Activated naive CD4-positive, alpha-beta T cell treated with anti-CD3 and anti-CD28 coated beads, Interleukin-2, amount 10 ng/mL, durations not matched to agents 7 days and 5 days (primary cell): ENCODE data around the gene ERVK3-1.

ENCODE experiments used
- CTCF ChIA-PET: fragments of 350-600 bp; sonication (Branson Sonifier 250); formaldehyde crosslinking; loops from one replicate; lab custom pipeline; 2021; ENCODE audit warnings: antibody characterized with exemption; lab: Charles Lee
- DNase-seq: peaks from one replicate; pipeline ENCODE4 v3.0.0-alpha.2; 2020
- H3K27ac Mint-ChIP-seq: one replicate; pipeline ENCODE4 v1.8.0; 2021; ENCODE audit warnings: mild to moderate bottlenecking, moderate library complexity, mixed read lengths
- H3K27me3 Mint-ChIP-seq: one replicate; pipeline ENCODE4 v1.8.0; 2021; ENCODE audit warnings: mild to moderate bottlenecking, mixed read lengths
- H3K36me3 Mint-ChIP-seq: one replicate; pipeline ENCODE4 v1.8.0; 2021; ENCODE audit warnings: mixed read lengths
- H3K4me1 Mint-ChIP-seq: one replicate; pipeline ENCODE4 v1.8.0; 2021; ENCODE audit warnings: mixed read lengths
- H3K4me3 Mint-ChIP-seq: one replicate; pipeline ENCODE4 v1.8.0; 2021; ENCODE audit warnings: mild to moderate bottlenecking, moderate library complexity, mixed read lengths
- H3K9me3 Mint-ChIP-seq: one replicate; pipeline ENCODE4 v1.8.0; 2021; ENCODE audit warnings: mixed read lengths

The ERVK3-1 gene

DNA sequence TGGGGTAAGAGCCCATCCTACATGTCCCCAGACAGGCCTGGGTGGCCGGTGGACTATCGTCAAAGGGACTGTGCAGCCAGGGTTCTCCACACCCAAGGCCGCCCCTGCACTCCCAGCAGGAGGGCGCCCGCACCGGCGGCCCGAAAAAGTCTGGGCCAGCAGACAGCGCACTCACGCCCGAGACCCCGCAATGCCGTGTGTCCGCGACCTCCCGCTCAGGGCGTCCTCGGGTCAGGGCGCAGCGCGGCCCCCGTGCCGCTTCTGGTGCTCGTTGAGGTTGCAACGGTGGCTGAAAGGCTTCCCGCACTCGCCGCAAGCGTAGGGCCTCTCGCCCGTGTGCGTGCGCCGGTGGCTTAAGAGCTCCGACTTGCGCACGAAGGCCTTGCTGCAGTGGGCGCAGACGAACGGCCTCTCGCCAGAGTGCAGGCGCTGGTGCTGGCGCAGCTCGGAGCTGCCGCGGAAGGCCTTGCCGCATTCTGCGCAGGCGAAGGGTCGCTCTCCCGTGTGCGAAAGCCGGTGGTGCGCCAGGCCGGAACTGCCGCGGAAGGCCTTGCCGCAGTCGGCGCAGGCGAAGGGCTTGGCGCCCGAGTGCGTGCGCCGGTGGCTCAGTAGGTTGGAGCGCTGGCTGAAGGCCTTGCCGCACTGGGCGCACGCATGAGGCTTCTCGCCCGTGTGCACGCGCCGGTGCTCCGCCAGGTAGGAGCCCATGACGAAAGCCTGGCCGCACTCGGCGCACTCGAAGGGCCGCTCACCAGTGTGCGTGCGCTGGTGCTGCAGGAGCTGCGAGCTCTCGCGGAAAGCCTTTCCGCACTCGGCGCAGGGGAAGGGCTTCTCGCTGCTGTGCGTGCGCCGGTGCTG, 51.0 kb downstream of the ERVK3-1 start:
- peak; percentile 61 for DNase-seq
- CTCF ChIA-PET: interaction anchor here (1.5 kb wide), 1 partner anchor 164 kb away, joined by 5 read pairs; the partner anchor contains the start of gene ZBTB45

DNA sequence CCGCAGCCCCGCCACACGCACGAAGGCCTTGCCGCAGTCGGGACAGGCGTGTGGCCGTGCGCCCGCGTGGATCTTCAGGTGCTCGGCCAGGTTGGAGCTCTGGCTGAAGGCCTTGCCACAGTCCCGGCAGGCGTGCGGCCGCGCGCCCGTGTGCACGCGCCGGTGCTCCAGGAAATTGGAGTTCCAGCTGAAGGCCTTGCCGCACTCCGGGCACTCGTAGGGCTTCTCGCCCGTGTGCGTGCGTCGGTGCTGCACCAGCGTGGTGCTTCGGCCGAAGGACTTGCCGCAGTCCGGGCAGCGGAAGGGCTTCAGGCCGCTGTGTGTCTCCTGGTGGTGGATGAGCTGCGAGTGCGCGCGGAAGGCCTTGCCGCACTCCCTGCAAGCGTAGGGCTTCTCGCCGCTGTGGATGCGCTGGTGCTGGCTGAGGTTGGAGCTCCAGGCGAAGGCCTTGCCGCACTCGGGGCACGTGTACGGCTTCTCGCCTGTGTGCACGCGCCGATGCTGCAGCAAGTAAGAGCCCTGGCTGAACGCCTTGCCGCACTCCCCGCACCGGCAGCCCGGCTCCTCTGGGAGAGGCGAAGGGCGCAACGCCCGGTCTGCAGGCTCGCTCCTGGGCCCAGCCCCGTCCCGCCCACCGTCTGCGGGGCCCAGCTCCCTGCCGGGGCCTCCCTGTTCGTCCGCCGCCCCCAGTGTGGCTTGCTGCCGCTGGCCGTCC, 51.7 kb downstream of the ERVK3-1 start:
- H3K27ac Mint-ChIP-seq: peak overlapping the region; percentile 52
- H3K36me3 Mint-ChIP-seq: peaks cover 3% of the 10 kb centered on the region
- H3K27me3 Mint-ChIP-seq: peaks cover 39% of the 10 kb centered on the region
- H3K4me3 Mint-ChIP-seq: peak overlapping the region; percentile 35
- peaks cover 33% of the 10 kb centered on the region for H3K4me1 Mint-ChIP-seq
- CTCF ChIA-PET: interaction anchor here (1.5 kb wide), 1 partner anchor 163 kb away, joined by 5 read pairs; the partner anchor contains the start of gene ZBTB45
- no peak for DNase-seq
- peaks cover 4% of the 10 kb centered on the region for H3K9me3 Mint-ChIP-seq

More for the DNA sequence above, 51.0 kb downstream of the ERVK3-1 start:
- peaks cover 4% of the 10 kb centered on the region for H3K9me3 Mint-ChIP-seq
- H3K27me3 Mint-ChIP-seq: peaks cover 36% of the 10 kb centered on the region
- peaks cover 5% of the 10 kb centered on the region for H3K36me3 Mint-ChIP-seq
- peak overlapping the region; percentile 35 for H3K4me3 Mint-ChIP-seq
- H3K27ac Mint-ChIP-seq: peak overlapping the region; percentile 33
- peaks cover 27% of the 10 kb centered on the region for H3K4me1 Mint-ChIP-seq

DNA sequence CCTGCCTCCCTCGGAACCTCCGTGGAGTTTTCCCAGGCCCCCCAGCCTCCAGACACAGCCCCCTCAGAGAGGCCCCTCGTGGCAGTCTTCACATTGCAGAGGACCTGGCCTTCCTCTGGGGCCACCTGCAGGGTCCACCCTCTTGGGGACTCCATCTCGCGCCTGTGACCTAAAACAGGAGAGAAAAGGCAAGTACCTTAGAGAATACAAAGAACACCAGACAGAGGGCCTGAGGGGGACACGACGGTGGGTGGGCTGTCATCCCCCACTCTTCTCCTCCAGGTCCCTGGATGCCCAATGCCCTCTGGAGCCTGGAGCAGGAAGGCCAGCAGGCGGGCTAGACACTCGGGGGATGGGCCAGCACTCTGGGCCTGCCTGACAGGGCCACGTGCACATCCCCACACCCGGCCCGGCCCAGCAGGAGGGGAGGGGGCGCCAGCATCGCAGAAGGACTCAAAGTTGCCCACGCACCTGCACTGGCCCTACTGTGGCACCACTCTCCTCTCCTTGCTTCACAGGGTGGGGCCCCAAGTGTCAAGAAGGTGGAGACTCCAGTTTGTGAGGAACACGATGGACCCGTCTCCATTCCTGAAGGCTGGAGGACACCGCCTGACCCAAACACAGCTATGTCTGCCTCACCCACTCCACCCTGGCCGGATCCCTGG, 52.4 kb downstream of the ERVK3-1 start:
- Mint-ChIP-seq H3K9me3 (peaks cover 4% of the 10 kb centered on the region), H3K27ac (no peak overlapping the region), H3K4me1 (peaks cover 37% of the 10 kb centered on the region), H3K4me3 (no peak overlapping the region), H3K27me3 (peaks cover 41% of the 10 kb centered on the region), H3K36me3 (peaks cover 3% of the 10 kb centered on the region)
- CTCF ChIA-PET: interaction anchor here (1.5 kb wide), 1 partner anchor 162 kb away, joined by 5 read pairs; the partner anchor contains the start of gene ZBTB45
- no peak for DNase-seq

DNA sequence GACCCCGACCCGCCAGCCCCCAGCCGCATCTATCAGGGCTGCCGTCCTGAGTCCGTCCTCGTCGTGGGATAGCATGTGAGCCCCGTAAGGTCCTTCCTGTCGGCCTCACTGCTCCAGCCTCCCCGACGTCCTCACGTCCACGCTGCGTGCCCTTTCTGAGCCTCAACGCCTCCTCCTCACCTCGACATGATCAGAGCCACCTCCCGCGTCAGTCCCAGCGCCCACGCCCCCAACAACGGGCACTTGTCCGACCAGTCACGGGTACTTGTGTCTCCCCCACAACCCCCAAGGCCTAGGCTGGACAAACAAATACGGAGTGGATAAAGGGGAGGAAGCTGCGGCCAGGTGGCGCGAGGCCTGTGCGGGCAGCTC, 56.7 kb downstream of the ERVK3-1 start:
- Mint-ChIP-seq H3K4me3 (peak overlapping the region; percentile 79), H3K9me3 (no peaks in the 10 kb centered on the region), H3K27me3 (peaks cover 17% of the 10 kb centered on the region), H3K4me1 (peaks cover 28% of the 10 kb centered on the region), H3K36me3 (no peaks in the 10 kb centered on the region), H3K27ac (peak overlapping the region; percentile 86)
- CTCF ChIA-PET: interaction anchor here (0.9 to 1.4 kb wide), 2 partner anchors 11 to 133 kb away, joined by 3 to 4 read pairs; partner anchors contain the start of gene ZNF544
- DNase-seq: peak; percentile 52

DNA sequence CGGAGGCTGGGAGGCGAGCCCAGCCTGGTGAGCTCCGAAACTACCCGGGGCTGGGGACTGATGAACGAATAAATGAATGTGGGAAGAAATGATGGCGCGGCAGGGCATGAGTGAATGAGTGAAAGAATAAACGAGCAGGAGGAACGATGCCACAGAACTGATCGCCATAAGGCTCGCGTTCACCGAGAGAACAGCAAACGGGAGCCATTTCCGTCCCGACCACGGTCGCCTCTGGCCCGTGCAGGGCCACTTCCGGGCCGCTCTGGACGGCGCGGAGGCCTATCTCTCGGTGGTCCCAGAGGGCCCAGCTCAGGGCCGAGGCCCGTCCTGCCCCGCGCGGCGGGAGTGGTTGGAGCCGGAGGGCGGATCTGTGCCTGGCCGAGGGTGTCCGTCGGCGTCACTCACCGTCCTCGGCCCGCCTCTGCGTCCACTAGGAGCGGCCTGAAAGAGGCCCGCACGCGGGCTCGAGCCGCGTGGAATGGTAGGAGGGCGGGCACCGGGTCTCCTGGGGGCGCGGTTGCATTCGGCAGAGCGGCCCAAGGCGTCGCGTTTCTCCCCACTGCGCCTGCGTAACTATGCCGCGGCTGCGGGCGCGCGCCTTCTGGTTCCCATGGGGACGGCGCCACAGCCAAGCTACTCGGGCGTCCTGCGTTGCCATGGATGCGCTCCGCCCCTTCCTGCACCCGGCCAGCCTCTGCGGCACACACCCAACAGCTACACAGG, 57.3 kb downstream of the ERVK3-1 start, which contains the start of gene ZNF497:
Gene ZNF497 (minus strand): TSS at position 480 of the 723 bp plus-strand sequence. CDS start 5,116 bp downstream, outside the sequence.
- no peaks in the 10 kb centered on the region for H3K36me3 Mint-ChIP-seq
- peaks cover 11% of the 10 kb centered on the region for H3K27me3 Mint-ChIP-seq
- CTCF ChIA-PET: interaction anchor here (0.7 to 1.8 kb wide), 5 partner anchors 12 to 218 kb away, joined by 3 to 5 read pairs (median 4); partner anchors contain the start of genes ZNF324B and ZNF544
- H3K27ac Mint-ChIP-seq: peak within 1 kb of the TSS; percentile 86
- DNase-seq: peak; percentile 98
- peaks cover 24% of the 10 kb centered on the region for H3K4me1 Mint-ChIP-seq
- no peaks in the 10 kb centered on the region for H3K9me3 Mint-ChIP-seq
- peak within 1 kb of the TSS; percentile 79 for H3K4me3 Mint-ChIP-seq

DNA sequence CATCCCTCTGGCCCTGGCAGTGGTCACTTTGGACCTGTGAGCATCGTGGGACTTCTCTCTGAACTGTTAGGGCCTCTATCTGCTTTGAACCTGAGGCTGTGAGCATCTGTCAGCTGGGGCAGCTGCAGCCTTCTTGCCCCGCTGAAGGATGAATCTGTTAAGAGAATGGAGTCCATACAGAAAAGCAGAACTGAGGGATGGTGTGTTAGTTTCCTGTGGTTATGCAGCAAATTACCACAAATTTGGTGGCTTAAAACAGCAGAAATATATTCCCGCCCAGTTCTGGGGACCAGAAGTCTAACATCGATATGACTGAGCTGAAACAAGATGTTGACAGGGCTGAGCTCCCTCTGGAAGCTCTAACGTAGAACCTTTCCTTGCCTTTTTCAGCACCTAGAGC, 59.0 kb downstream of the ERVK3-1 start:
- Mint-ChIP-seq H3K27ac (no peak overlapping the region), H3K4me1 (peaks cover 21% of the 10 kb centered on the region), H3K9me3 (no peaks in the 10 kb centered on the region), H3K27me3 (peaks cover 5% of the 10 kb centered on the region), H3K36me3 (no peaks in the 10 kb centered on the region), H3K4me3 (no peak overlapping the region)
- CTCF ChIA-PET: interaction anchor here (1.1 to 1.8 kb wide), 2 partner anchors 156 to 217 kb away, joined by 4 to 5 read pairs; partner anchors contain the start of gene ZBTB45
- no peak for DNase-seq
